Activated T-cell treated with anti-CD3 and anti-CD28 coated beads, Interleukin-2, amount 50 U/mL, for 72 hours (primary cell): ENCODE results near the gene ALDH3B2. TPM values are rescaled to one million over a fixed set of nuclear protein-coding genes. Genes with fewer than 3 reads are reported as not detected.

Experiments
- total RNA-seq, 2 donors: library from RNA; stranded (reverse); gene quantifications; one replicate each; pipeline ENCODE4 v1.2.3, GENCODE V29; 2022

Gene ALDH3B2
- total RNA-seq, 2 donors from 2014 or later, result not detected

Other genes with a start within 250 kb of the ALDH3B2 start
- 10 to 100 TPM; 55.0 to 56.1 TPM for gene RPS6KB2, start 246.1 kb downstream of the ALDH3B2 start, total RNA-seq
- 100 to 1,000 TPM in 1 of 2 donors, 10 to 100 TPM in 1; 94.5 to 119 TPM for gene PTPRCAP, start 236.9 kb downstream of the ALDH3B2 start, total RNA-seq
- gene CORO1B, start 231.1 kb downstream of the ALDH3B2 start, total RNA-seq, result 10 to 100 TPM; 58.2 to 91.9 TPM
- gene GPR152, start 221.9 kb downstream of the ALDH3B2 start, total RNA-seq, result not detected
- gene CABP4, start 219.3 kb downstream of the ALDH3B2 start, total RNA-seq, result 10 to 100 TPM in 1 of 2 donors, 1 to 10 TPM in 1; 8.9 to 10.4 TPM
- gene TMEM134, start 205.4 kb downstream of the ALDH3B2 start, total RNA-seq, result 10 to 100 TPM; 53.2 to 59.7 TPM
- gene AIP, start 191.6 kb downstream of the ALDH3B2 start, total RNA-seq, result 100 to 1,000 TPM; 172 to 184 TPM
- 100 to 1,000 TPM in 1 of 2 donors, 10 to 100 TPM in 1; 94.3 to 118 TPM for gene PITPNM1, start 169.3 kb downstream of the ALDH3B2 start, total RNA-seq
- gene CDK2AP2, start 166.5 kb downstream of the ALDH3B2 start, total RNA-seq, result 100 to 1,000 TPM; 103 to 137 TPM
- gene CABP2, start 151.2 kb downstream of the ALDH3B2 start, total RNA-seq, result not detected
- 100 to 1,000 TPM; 199 to 215 TPM for gene GSTP1, start 90.8 kb downstream of the ALDH3B2 start, total RNA-seq
- 100 to 1,000 TPM; 220 to 244 TPM for gene NDUFV1, start 67.7 kb downstream of the ALDH3B2 start, total RNA-seq
- gene NUDT8, start 44.7 kb downstream of the ALDH3B2 start, total RNA-seq, result 10 to 100 TPM; 19.6 to 24.6 TPM
- gene TBX10, start 34.9 kb downstream of the ALDH3B2 start, total RNA-seq, result not detected
- under 1 TPM; 0.30 to 0.31 TPM for gene ACY3, start 23.9 kb downstream of the ALDH3B2 start, total RNA-seq